Esophagus muscularis mucosa (tissue), 4 donors: ENCODE results near the gene WNT7B. TPM values are rescaled to one million over a fixed set of nuclear protein-coding genes. Genes with fewer than 3 reads are reported as not detected.

Experiments used
- DNase-seq: peaks from one replicate; pipeline ENCODE4 v3.0.0-alpha.2; 2017; ENCODE audit errors: extremely low spot score
- H3K27ac ChIP-seq, 4 donors: fragments of 200-600 bp; sonication (generic); replicated peaks in 1 of 4; 1 replicate in 3 of 4; 2 replicates in 1 of 4; pipeline ENCODE4 v1.5.1; 2016 to 2019; ENCODE audit warnings: mild to moderate bottlenecking in 1 of 4
- H3K27me3 ChIP-seq, 4 donors: fragments of 200-600 bp; sonication (generic); one replicate each; pipeline versions ENCODE4 v1.5.1 to v1.6.0; 2016 to 2019
- H3K36me3 ChIP-seq, 4 donors: fragments of 200-600 bp; sonication (generic); one replicate each; pipeline ENCODE4 v1.5.1; 2016 to 2019
- H3K4me1 ChIP-seq, 4 donors: fragments of 200-600 bp; sonication (generic); one replicate each; pipeline ENCODE4 v1.5.1; 2016 to 2019
- H3K4me3 ChIP-seq, 4 donors: fragments of 200-600 bp; sonication (generic); 1 replicate in 2 of 4; 2 replicates in 2 of 4; pipeline ENCODE4 v1.5.1; 2016 to 2019; ENCODE audit warnings: mild to moderate bottlenecking in 4 of 4, moderate library complexity in 1 of 4
- H3K9me3 ChIP-seq, 4 donors: fragments of 200-600 bp; sonication (generic); 1 replicate in 3 of 4; 2 replicates in 1 of 4; pipeline ENCODE4 v1.5.1; 2016 to 2019
- EP300 ChIP-seq: sonication (generic); formaldehyde crosslinking; IDR thresholded peaks from one replicate; pipeline ENCODE4 v1.6.1; 2017; ENCODE audit warnings: antibody characterized with exemption
- POLR2A ChIP-seq: fragments of 450-650 bp; IDR thresholded peaks from one replicate; pipeline ENCODE4 v1.6.1; 2017; ENCODE audit warnings: antibody characterized with exemption, moderate library complexity, mild to moderate bottlenecking, low read depth
- POLR2AphosphoS5 ChIP-seq, 2 donors: sonication (generic); formaldehyde crosslinking; IDR thresholded peaks; one replicate each; pipeline ENCODE4 v1.6.1; 2017; ENCODE audit warnings: antibody characterized with exemption in 2 of 2
- WGBS: methylation state at CpG from one replicate; pipeline ENCODE4 v1.1.5; 2018; 5-methylcytosine and 5-hydroxymethylcytosine counted together
- intact Hi-C: fragments of 100-400 bp; cut with DNase I; formaldehyde crosslinking; loops from one replicate; pipeline ENCODE4 v1.15.1; 2023
- total RNA-seq, 4 donors: library from RNA; depleted of rRNA; stranded (reverse); fragments of >200 nt; gene quantifications; one replicate each; pipeline versions ENCODE4 v1.1.0 to v1.2.1, GENCODE V29; 2016
- TF ChIP-seq, protein P1 (sequence below), 3 experiments: fragments of 200-600 bp in 2 of 3; fragments of 450-650 bp in 1 of 3; sonication (generic) in 2 of 3; IDR thresholded peaks; one replicate each; pipeline ENCODE4 v1.5.1; 2017 to 2019; ENCODE audit warnings: antibody characterized with exemption in 3 of 3, mild to moderate bottlenecking in 2 of 3, moderate library complexity in 1 of 3

WNT7B gene
- total RNA-seq, 4 donors from 2014 or later: not detected

GRCh38 chr22:45896153-45896951 is 80.6 kb downstream of the WNT7B start:
- H3K27me3 ChIP-seq: peaks cover 0 to 50% (median 9%) of the 10 kb centered on the region in 4 donors
- TF ChIP-seq, protein P1, sequence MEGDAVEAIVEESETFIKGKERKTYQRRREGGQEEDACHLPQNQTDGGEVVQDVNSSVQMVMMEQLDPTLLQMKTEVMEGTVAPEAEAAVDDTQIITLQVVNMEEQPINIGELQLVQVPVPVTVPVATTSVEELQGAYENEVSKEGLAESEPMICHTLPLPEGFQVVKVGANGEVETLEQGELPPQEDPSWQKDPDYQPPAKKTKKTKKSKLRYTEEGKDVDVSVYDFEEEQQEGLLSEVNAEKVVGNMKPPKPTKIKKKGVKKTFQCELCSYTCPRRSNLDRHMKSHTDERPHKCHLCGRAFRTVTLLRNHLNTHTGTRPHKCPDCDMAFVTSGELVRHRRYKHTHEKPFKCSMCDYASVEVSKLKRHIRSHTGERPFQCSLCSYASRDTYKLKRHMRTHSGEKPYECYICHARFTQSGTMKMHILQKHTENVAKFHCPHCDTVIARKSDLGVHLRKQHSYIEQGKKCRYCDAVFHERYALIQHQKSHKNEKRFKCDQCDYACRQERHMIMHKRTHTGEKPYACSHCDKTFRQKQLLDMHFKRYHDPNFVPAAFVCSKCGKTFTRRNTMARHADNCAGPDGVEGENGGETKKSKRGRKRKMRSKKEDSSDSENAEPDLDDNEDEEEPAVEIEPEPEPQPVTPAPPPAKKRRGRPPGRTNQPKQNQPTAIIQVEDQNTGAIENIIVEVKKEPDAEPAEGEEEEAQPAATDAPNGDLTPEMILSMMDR (IDR thresholded peaks at IDR 0.05): no peak
- TF ChIP-seq POLR2A (no peak), POLR2AphosphoS5 (IDR thresholded peaks at IDR 0.05) (no peak), EP300 (no peak)
- WGBS: 75% methylated on average over 9 of the region's 20 CpGs
- intact Hi-C loops: no loop called here
- H3K4me3 ChIP-seq: no peak overlapping the region
- no peak for DNase-seq
- no peaks in the 10 kb centered on the region for H3K36me3 ChIP-seq
- no peaks in the 10 kb centered on the region for H3K9me3 ChIP-seq
- H3K4me1 ChIP-seq: no peaks in the 10 kb centered on the region
- H3K27ac ChIP-seq: no peak overlapping the region

DNA sequence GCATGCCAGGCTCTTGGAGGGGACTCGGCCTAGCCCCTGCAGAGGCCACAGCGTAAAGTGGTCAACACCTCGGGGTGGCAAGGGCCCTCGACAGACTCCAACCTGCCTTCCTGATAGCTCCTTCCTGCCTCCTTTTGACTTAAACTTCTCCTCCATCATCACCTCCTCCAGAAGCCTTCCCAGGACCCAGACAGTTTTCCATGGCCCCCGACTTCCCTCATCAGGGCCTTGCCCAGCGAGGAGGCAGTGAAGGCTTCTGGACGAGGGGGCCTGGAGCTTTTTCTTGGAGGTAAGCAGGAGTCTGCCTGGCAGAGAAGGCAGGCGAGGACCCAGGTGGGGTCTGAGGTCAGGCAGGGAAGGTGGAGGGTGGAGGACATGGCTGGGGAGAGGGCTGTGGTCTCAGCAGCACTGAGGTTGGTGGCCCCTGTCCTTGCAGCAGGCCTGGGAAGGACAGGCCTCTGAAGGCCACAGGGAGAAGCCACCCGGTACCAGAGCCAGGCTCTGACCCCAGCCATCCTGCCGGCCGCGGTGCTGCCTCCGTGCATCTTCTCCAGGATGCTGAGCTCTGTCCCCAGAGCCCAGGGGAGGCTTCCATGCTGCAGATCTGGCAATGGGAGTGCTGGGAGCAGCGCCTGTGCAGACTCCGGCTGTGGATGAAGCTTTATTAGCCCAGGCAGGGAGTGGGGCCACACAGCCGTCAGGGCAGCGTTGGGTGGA is 81.4 kb downstream of the WNT7B start:
- no peaks in the 10 kb centered on the region for H3K36me3 ChIP-seq
- intact Hi-C loops: no loop called here

GRCh38 chr22:45893516-45893915 is 83.4 kb downstream of the WNT7B start:
- H3K36me3 ChIP-seq: no peaks in the 10 kb centered on the region
- H3K4me3 ChIP-seq: no peak overlapping the region
- no peak overlapping the region for H3K27ac ChIP-seq
- no peaks in the 10 kb centered on the region for H3K9me3 ChIP-seq
- 78% methylated on average over 9 of the region's 9 CpGs for WGBS
- intact Hi-C loops: no loop called here
- TF ChIP-seq EP300 (no peak), POLR2AphosphoS5 (IDR thresholded peaks at IDR 0.05) (no peak), POLR2A (no peak)
- TF ChIP-seq, protein P1 (IDR thresholded peaks at IDR 0.05): no peak
- H3K4me1 ChIP-seq: peaks cover 0 to 9% (median 8%) of the 10 kb centered on the region in 4 donors
- H3K27me3 ChIP-seq: peaks cover 0 to 66% (median 19%) of the 10 kb centered on the region in 4 donors
- DNase-seq: no peak

More for the DNA sequence above, 81.4 kb downstream of the WNT7B start:
- DNase-seq: no peak
- no peaks in the 10 kb centered on the region for H3K9me3 ChIP-seq
- no peak overlapping the region for H3K27ac ChIP-seq
- peaks cover 0 to 56% (median 9%) of the 10 kb centered on the region in 4 donors for H3K27me3 ChIP-seq
- H3K4me3 ChIP-seq: no peak overlapping the region
- no peaks in the 10 kb centered on the region for H3K4me1 ChIP-seq
- TF ChIP-seq POLR2AphosphoS5 (IDR thresholded peaks at IDR 0.05) (no peak), EP300 (no peak), POLR2A (no peak)
- TF ChIP-seq, protein P1 (IDR thresholded peaks at IDR 0.05): no peak
- WGBS: 94% methylated on average over 8 of the region's 17 CpGs

DNA sequence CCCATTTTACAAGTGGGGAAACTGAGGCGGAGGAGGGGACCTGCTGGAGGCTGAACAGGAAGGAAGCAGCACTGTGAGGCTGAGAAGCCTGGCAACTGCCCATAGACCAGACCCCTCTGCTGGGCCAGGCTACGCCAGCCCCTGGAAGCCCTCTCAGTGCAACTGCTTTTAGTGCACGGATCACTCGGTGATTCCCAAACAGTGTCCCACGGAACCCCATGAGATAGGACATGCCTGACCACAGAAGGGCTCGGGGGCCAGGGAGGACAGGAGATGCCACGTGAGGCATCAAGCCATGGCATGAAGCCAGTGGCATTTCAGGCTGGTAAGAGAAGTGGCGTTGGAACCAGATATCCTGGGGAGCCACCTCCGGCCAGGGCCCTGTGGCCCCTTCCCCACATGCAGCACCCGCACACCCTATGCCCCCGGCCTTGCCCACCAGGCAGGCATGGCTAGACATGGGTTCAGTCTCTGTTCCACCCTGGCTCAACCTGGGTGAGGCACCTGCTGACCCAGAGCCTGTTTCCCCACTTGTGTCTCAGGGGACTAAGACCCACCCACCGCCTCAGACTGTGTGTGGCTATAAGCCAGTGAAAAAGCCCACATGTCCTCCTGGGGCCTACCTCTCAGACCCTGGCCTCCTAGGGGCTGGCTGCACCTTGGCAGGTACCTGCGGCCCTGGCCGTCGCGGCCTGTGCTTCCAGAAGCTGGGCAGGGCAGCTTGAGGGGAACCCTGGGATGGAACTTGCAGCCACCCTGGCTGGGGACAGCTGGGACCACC is 84.1 kb downstream of the WNT7B start:
- Histone ChIP-seq H3K4me3 (no peak overlapping the region), H3K27ac (no peak overlapping the region), H3K4me1 (peaks cover 0 to 9% (median 8%) of the 10 kb centered on the region in 4 donors), H3K9me3 (no peaks in the 10 kb centered on the region), H3K36me3 (no peaks in the 10 kb centered on the region), H3K27me3 (peaks cover 0 to 67% (median 19%) of the 10 kb centered on the region in 4 donors)
- TF ChIP-seq EP300 (no peak), POLR2AphosphoS5 (IDR thresholded peaks at IDR 0.05) (no peak), POLR2A (no peak)
- TF ChIP-seq, protein P1 (IDR thresholded peaks at IDR 0.05): no peak
- 90% methylated on average over 15 of the region's 16 CpGs for WGBS
- intact Hi-C loops: no loop called here
- DNase-seq: no peak
